ENCODE measurements around the gene LRRC8B. TPM values are rescaled to one million over a fixed set of nuclear protein-coding genes. Genes with fewer than 3 reads are reported as not detected.

Gene LRRC8B
- total and polyA plus RNA-seq, 2 of the 8 experiments (the other 6 are each of a cell fraction or from before 2014, with no cell fraction given): 18.4 to 29.2 TPM

DNA sequence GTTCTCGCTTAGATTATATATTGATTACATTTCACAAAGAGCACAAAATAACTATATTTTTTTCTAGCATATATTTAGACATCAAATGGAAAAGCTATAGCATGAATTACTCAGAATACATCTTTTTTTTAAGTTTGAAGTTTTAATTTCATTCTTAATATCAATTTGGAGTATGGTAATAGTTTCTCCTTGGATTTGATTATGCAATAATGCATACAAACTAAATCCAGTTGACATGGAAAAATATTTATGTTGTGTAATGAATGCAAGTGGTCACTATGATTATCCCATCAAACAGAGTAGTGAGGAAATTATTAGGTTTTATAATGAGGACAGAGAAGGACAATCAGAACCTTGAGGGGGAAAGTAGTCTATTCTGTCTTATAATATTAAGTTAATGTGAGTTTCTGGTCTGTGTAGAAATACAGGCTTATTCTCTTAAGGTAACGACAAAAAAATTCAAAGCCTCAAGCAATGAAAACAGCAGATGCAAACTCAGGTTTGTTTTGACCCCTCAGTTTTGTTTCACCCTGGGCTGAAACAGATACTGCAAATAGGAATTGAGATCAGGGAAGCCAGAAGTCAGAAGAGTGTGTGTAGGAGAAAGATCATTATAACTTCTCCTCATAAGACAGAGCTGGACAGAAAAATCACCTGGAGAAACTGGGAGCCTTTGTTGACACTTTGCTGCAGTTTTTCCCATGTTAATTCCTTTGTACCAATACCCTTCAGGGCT, 23.7 kb downstream of the LRRC8B start:
- TF ChIP-seq TAF1 (IDR thresholded peaks at IDR 0.05; ENCODE audit: low read depth, low read length) (no peak), RFX5 (IDR thresholded peaks at IDR 0.05; ENCODE audit: borderline replicate concordance, low read depth, low read length) (no peak), USF2 (IDR thresholded peaks at IDR 0.05; ENCODE audit: low read length) (no peak)
- H2BK12ac ChIP-seq (ENCODE audit: low read depth, low read length): no peak overlapping the region
- H3K27ac ChIP-seq (ENCODE audit: low read depth, low read length): no peak overlapping the region

More for the DNA sequence above, 23.7 kb downstream of the LRRC8B start:
- no peak overlapping the region for H3K9ac ChIP-seq (replicated peaks in 1 of 4; ENCODE audit: extremely low read depth in 1 of 4, low read depth in 3 of 4, low read length in 3 of 4)
- DNase-seq (ENCODE audit: low read depth in 1 of 2, low spot score in 2 of 2) (no peak), FAIRE-seq (no peak)
- ChIA-PET CTCF (ENCODE audit: partially characterized antibody) (interaction anchor here (0.7 kb wide), 1 partner anchor 18 kb away, joined by 3 read pairs; no protein-coding TSS in a partner anchor), POLR2A (ENCODE audit: partially characterized antibody) (interaction anchor here (0.5 to 1.5 kb wide), 2 partner anchors 16 to 19 kb away, joined by 3 read pairs; no protein-coding TSS in a partner anchor)
- no peak overlapping the region for H3K4ac ChIP-seq (replicated peaks; ENCODE audit: insufficient read length, low read depth, low read length)
- H3K4me3 ChIP-seq (ENCODE audit: extremely low read depth in 1 of 4, insufficient read depth in 2 of 4, low read depth in 3 of 4, low read length in 4 of 4): no peak overlapping the region
- H4K91ac ChIP-seq (replicated peaks; ENCODE audit: insufficient read length, low read length): no peak overlapping the region
- H2BK20ac ChIP-seq (ENCODE audit: low read length): no peak overlapping the region
- no peak overlapping the region for H2BK15ac ChIP-seq (ENCODE audit: low read length)
- no peak overlapping the region for H2BK5ac ChIP-seq (ENCODE audit: low read depth, low read length)
- no peaks in the 10 kb centered on the region for H3K9me3 ChIP-seq (ENCODE audit: insufficient read depth in 2 of 2, low read depth in 1 of 2, low read length in 1 of 2)
- no peak overlapping the region for H2BK120ac ChIP-seq (replicated peaks; ENCODE audit: low read depth, low read length)
- 89% methylated on average over 2 of the region's 2 CpGs; no CpG with 5 or more reads in 1 of the 2 experiments for WGBS, 2 experiments (ENCODE audit: extremely low coverage in 1 of 2, insufficient coverage in 1 of 2, insufficient read length in 1 of 2, insufficient replicate concordance in 2 of 2, low coverage in 1 of 2, low lambda C conversion rate in 2 of 2, missing lambda C conversion rate in 1 of 2)
- H3K27me3 ChIP-seq (replicated peaks in 1 of 4; ENCODE audit: control insufficient read depth in 3 of 4, extremely low read depth in 1 of 4, insufficient read depth in 3 of 4, low read length in 3 of 4): no peaks in the 10 kb centered on the region
- no peak overlapping the region for H3K56ac ChIP-seq (replicated peaks; ENCODE audit: insufficient read length, low read depth, low read length)
- H3K18ac ChIP-seq (ENCODE audit: extremely low read depth, low read length): no peak overlapping the region
- H3K36me3 ChIP-seq (ENCODE audit: control insufficient read depth in 2 of 4, insufficient read depth in 4 of 4, low read length in 3 of 4): no peaks in the 10 kb centered on the region
- H2AFZ ChIP-seq (ENCODE audit: low read length): no peak overlapping the region
- H3K79me2 ChIP-seq (ENCODE audit: control insufficient read depth in 1 of 2, insufficient read depth in 2 of 2, low read length in 2 of 2): peaks cover 0 to 42% of the 10 kb centered on the region in 2 experiments; a peak in 2 of 4 replicates
- no peaks in the 10 kb centered on the region for H3K79me1 ChIP-seq (ENCODE audit: low read depth, low read length)
- H2AK5ac ChIP-seq (ENCODE audit: low read depth, low read length): no peak overlapping the region
- no peak overlapping the region for H3K4me2 ChIP-seq (ENCODE audit: insufficient read depth in 1 of 2, low read depth in 2 of 2, low read length in 2 of 2)
- H3K23ac ChIP-seq (ENCODE audit: insufficient read length): no peak overlapping the region
- H4K20me1 ChIP-seq (replicated peaks in 1 of 2; ENCODE audit: control insufficient read depth in 1 of 2, insufficient read depth in 2 of 2, low read length in 2 of 2): peaks cover 3 to 4% of the 10 kb centered on the region in 2 experiments
- no peak overlapping the region for H4K8ac ChIP-seq (ENCODE audit: extremely low read depth, insufficient read depth, low read length)
- no peaks in the 10 kb centered on the region for H3K4me1 ChIP-seq (replicated peaks in 1 of 4; ENCODE audit: control insufficient read depth in 3 of 4, insufficient read depth in 4 of 4, low read length in 3 of 4)
- H3K14ac ChIP-seq (ENCODE audit: insufficient read length): no peak overlapping the region
- no peak overlapping the region for H4K5ac ChIP-seq (ENCODE audit: insufficient read length, low read depth, low read length)
- no peaks in the 10 kb centered on the region for H3K23me2 ChIP-seq (ENCODE audit: low read depth, low read length)

Data from H1 (cell line).